ENCODE results near the gene PITPNM1.

Gene PITPNM1

DNA sequence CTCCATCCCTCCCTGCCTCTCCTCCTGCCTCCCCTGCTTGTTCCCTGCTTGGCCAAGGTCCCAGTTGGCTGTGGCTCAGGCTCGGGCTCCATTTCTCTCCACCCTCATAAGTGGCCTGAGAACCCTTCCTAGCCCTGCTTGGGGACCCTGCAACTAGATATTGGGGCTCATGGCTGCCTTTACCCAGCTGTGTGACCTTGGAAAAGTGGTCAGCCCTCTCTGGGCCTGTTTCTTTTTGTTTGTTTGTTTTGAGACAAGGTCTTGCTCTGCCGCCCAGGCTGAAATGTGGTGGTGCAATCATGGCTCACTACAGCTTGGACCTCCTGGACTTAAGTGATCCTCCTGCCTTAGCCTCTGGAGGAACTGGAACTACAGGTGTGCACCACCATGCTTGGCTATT, 38.4 kb upstream of the PITPNM1 start:
- Histone ChIP-seq H3K36me3 (ENCODE audit: insufficient read depth, low read length) (no peaks in the 10 kb centered on the region), H2AFZ (ENCODE audit: low read length) (no peak overlapping the region), H3K9ac (ENCODE audit: low read depth, low read length, poor library complexity, severe bottlenecking) (no peak overlapping the region), H3K4me1 (ENCODE audit: insufficient read depth, low read length, poor library complexity, severe bottlenecking) (peaks cover 4% of the 10 kb centered on the region), H3K27me3 (ENCODE audit: insufficient read depth, low read length, poor library complexity, severe bottlenecking) (no peaks in the 10 kb centered on the region), H3K79me2 (ENCODE audit: insufficient read depth, low read length) (no peaks in the 10 kb centered on the region), H3K4me2 (ENCODE audit: low read depth, low read length, poor library complexity, severe bottlenecking) (no peak overlapping the region), H3F3A (ENCODE audit: low read depth) (no peaks in the 10 kb centered on the region), H4K20me1 (ENCODE audit: insufficient read depth, low read length, poor library complexity, severe bottlenecking) (no peaks in the 10 kb centered on the region), H3K4me3 (ENCODE audit: low read length, poor library complexity, severe bottlenecking) (no peak overlapping the region), H3K9me2 (replicated peaks; ENCODE audit: low read depth, low read length) (no peaks in the 10 kb centered on the region), H3K9me3 (ENCODE audit: insufficient read depth, low read depth, low read length) (no peaks in the 10 kb centered on the region)
- TF ChIP-seq, protein P1, sequence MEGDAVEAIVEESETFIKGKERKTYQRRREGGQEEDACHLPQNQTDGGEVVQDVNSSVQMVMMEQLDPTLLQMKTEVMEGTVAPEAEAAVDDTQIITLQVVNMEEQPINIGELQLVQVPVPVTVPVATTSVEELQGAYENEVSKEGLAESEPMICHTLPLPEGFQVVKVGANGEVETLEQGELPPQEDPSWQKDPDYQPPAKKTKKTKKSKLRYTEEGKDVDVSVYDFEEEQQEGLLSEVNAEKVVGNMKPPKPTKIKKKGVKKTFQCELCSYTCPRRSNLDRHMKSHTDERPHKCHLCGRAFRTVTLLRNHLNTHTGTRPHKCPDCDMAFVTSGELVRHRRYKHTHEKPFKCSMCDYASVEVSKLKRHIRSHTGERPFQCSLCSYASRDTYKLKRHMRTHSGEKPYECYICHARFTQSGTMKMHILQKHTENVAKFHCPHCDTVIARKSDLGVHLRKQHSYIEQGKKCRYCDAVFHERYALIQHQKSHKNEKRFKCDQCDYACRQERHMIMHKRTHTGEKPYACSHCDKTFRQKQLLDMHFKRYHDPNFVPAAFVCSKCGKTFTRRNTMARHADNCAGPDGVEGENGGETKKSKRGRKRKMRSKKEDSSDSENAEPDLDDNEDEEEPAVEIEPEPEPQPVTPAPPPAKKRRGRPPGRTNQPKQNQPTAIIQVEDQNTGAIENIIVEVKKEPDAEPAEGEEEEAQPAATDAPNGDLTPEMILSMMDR (conservative IDR thresholded peaks at IDR 0.05; ENCODE audit: low read length) = no peak
- no peak for TF ChIP-seq EZH2phosphoT487 (IDR thresholded peaks at IDR 0.05; ENCODE audit: borderline replicate concordance)

DNA sequence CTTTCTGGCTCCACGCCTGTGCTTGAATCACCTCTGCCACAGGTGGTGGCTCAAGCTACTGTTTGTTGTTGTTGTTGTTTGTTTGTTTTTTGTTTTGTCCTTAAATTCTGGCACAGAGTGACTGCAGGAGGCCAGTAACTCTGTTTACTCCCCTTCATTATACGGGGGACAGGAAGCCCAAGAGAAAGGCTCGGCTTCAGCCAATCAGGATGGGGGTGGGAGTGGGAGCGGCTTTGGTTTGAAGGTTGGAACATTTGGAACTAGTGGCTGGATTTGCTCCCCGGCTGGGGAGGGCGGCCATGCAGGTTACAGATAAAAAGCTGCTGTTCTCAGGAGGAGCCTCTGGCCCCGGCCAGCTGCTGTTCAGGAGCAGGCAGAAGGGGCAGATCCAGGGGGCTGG, 37.8 kb upstream of the PITPNM1 start:
- TF ChIP-seq EZH2phosphoT487 (IDR thresholded peaks at IDR 0.05; ENCODE audit: borderline replicate concordance) = no peak
- TF ChIP-seq, protein P1 (conservative IDR thresholded peaks at IDR 0.05; ENCODE audit: low read length) = no peak
- H3K27me3 ChIP-seq (ENCODE audit: insufficient read depth, low read length, poor library complexity, severe bottlenecking) = no peaks in the 10 kb centered on the region
- no peak overlapping the region for H2AFZ ChIP-seq (ENCODE audit: low read length)
- no peaks in the 10 kb centered on the region for H4K20me1 ChIP-seq (ENCODE audit: insufficient read depth, low read length, poor library complexity, severe bottlenecking)
- H3K4me2 ChIP-seq (ENCODE audit: low read depth, low read length, poor library complexity, severe bottlenecking) = no peak overlapping the region
- no peak overlapping the region for H3K9ac ChIP-seq (ENCODE audit: low read depth, low read length, poor library complexity, severe bottlenecking)
- H3K79me2 ChIP-seq (ENCODE audit: insufficient read depth, low read length) = no peaks in the 10 kb centered on the region
- H3K36me3 ChIP-seq (ENCODE audit: insufficient read depth, low read length) = no peaks in the 10 kb centered on the region
- H3K4me3 ChIP-seq (ENCODE audit: low read length, poor library complexity, severe bottlenecking) = no peak overlapping the region
- no peaks in the 10 kb centered on the region for H3K9me3 ChIP-seq (ENCODE audit: insufficient read depth, low read depth, low read length)
- peaks cover 4% of the 10 kb centered on the region for H3K4me1 ChIP-seq (ENCODE audit: insufficient read depth, low read length, poor library complexity, severe bottlenecking)
- H3F3A ChIP-seq (ENCODE audit: low read depth) = no peaks in the 10 kb centered on the region
- H3K9me2 ChIP-seq (replicated peaks; ENCODE audit: low read depth, low read length) = no peaks in the 10 kb centered on the region

DNA sequence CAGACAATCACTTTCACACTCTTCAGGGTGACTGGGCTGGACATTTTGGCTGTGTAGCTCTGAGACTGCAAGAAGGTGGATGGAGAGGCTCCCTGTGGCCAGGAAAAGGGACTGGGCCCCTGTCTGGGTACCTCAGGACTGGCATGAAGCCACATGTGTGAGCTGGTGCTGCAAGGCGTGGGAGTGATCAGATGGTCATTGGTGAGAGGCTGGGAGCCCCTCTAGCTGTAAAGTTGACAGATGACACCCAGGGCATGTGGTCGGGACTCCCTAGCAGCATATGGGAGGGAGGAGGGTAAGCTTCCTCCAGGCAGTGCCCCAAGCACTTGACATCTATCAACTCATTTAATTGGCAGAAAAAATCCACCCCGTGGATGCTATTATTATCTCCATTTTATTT, 37.0 kb upstream of the PITPNM1 start:
- no peaks in the 10 kb centered on the region for H3K79me2 ChIP-seq (ENCODE audit: insufficient read depth, low read length)
- H3K4me1 ChIP-seq (ENCODE audit: insufficient read depth, low read length, poor library complexity, severe bottlenecking) = peaks cover 4% of the 10 kb centered on the region
- H3K27me3 ChIP-seq (ENCODE audit: insufficient read depth, low read length, poor library complexity, severe bottlenecking) = no peaks in the 10 kb centered on the region
- no peak overlapping the region for H3K4me3 ChIP-seq (ENCODE audit: low read length, poor library complexity, severe bottlenecking)
- H3F3A ChIP-seq (ENCODE audit: low read depth) = no peaks in the 10 kb centered on the region
- H2AFZ ChIP-seq (ENCODE audit: low read length) = no peak overlapping the region
- H3K4me2 ChIP-seq (ENCODE audit: low read depth, low read length, poor library complexity, severe bottlenecking) = no peak overlapping the region
- no peak for TF ChIP-seq EZH2phosphoT487 (IDR thresholded peaks at IDR 0.05; ENCODE audit: borderline replicate concordance)
- TF ChIP-seq, protein P1 (conservative IDR thresholded peaks at IDR 0.05; ENCODE audit: low read length) = no peak
- H4K20me1 ChIP-seq (ENCODE audit: insufficient read depth, low read length, poor library complexity, severe bottlenecking) = no peaks in the 10 kb centered on the region
- H3K9ac ChIP-seq (ENCODE audit: low read depth, low read length, poor library complexity, severe bottlenecking) = no peak overlapping the region
- no peaks in the 10 kb centered on the region for H3K36me3 ChIP-seq (ENCODE audit: insufficient read depth, low read length)
- no peaks in the 10 kb centered on the region for H3K9me2 ChIP-seq (replicated peaks; ENCODE audit: low read depth, low read length)
- H3K9me3 ChIP-seq (ENCODE audit: insufficient read depth, low read depth, low read length) = no peaks in the 10 kb centered on the region

All from Loucy (cell line).